ENCODE data around the gene C12orf57.

DNA sequence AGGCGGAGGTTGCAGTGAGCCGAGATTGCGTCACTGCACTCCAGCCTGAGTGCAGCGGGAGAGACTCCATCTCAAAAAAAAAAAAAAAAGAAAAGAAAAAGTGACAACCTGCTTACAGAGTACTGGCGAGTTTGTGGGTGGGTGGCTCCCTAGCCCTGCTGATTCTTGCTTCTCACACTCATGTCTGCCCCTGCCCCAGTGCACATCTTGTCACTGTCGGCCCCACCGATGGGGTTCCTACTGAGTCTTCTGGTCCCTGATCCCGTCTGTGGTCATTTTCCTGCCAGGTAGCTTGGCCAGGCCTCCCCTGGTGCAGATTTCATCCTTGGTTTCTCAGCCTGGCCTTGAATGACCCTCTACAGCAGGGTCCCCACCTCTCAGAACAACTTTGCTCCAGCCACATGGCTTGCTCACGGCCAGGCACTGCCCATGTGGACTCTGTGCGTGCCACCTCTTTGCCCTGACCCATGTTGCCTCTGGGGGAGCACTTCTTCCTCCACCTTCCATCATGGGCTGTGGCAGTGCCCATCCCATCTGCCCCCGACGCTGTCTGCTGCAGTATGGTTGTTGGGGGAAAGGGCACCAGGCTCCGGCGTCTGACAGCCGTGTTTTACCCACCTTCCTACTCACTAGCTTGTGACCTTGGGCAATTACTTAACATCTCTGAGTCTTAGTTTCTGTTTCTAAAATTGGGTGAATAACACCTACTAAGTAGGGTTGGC lies 5.2 kb downstream of the C12orf57 start:
- no peak for TF ChIP-seq CTCF (IDR thresholded peaks at IDR 0.05)
- TF ChIP-seq, protein P1, sequence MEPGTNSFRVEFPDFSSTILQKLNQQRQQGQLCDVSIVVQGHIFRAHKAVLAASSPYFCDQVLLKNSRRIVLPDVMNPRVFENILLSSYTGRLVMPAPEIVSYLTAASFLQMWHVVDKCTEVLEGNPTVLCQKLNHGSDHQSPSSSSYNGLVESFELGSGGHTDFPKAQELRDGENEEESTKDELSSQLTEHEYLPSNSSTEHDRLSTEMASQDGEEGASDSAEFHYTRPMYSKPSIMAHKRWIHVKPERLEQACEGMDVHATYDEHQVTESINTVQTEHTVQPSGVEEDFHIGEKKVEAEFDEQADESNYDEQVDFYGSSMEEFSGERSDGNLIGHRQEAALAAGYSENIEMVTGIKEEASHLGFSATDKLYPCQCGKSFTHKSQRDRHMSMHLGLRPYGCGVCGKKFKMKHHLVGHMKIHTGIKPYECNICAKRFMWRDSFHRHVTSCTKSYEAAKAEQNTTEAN (CRISPR knock-in tag; IDR thresholded peaks at IDR 0.05) = no peak
